Mesothelial cell of epicardium (in vitro differentiated cells): ENCODE data around the gene PPP2R1A. TPM values are rescaled to one million over a fixed set of nuclear protein-coding genes. Genes with fewer than 3 reads are reported as not detected.

Experiments
- DNase-seq, 2 experiments: peaks; one replicate each; pipeline ENCODE4 v3.0.0; 2021; ENCODE audit warnings: low spot score in 2 of 2; ENCODE audit not compliant: unreplicated experiment in 2 of 2
- H3K27ac Mint-ChIP-seq: 2 replicates; pipeline ENCODE4 v1.8.0; 2021; ENCODE audit warnings: mixed read lengths
- H3K27me3 Mint-ChIP-seq: 2 replicates; pipeline ENCODE4 v1.8.0; 2021; ENCODE audit warnings: low read depth, mixed read lengths
- H3K36me3 Mint-ChIP-seq: 2 replicates; pipeline ENCODE4 v1.8.0; 2021; ENCODE audit warnings: mixed read lengths
- H3K4me1 Mint-ChIP-seq: 2 replicates; pipeline ENCODE4 v1.8.0; 2021; ENCODE audit warnings: mixed read lengths
- H3K4me3 Mint-ChIP-seq: 2 replicates; pipeline ENCODE4 v1.8.0; 2021; ENCODE audit warnings: mild to moderate bottlenecking, moderate library complexity, mixed read lengths
- H3K9me3 Mint-ChIP-seq: 2 replicates; pipeline ENCODE4 v1.8.0; 2021; ENCODE audit warnings: mixed read lengths
- total RNA-seq: library from RNA; stranded (reverse); gene quantifications from 3 replicates; pipeline ENCODE4 v1.2.1, GENCODE V29; 2021
- TF ChIP-seq, protein P1 (sequence below): fragments of 200-600 bp; sonication (generic); IDR thresholded peaks from one replicate; pipeline ENCODE4 v1.5.0; 2021; ENCODE audit warnings: antibody characterized with exemption; ENCODE audit not compliant: unreplicated experiment

PPP2R1A gene
- total RNA-seq, 1 donor from 2014 or later = 314 TPM

DNA sequence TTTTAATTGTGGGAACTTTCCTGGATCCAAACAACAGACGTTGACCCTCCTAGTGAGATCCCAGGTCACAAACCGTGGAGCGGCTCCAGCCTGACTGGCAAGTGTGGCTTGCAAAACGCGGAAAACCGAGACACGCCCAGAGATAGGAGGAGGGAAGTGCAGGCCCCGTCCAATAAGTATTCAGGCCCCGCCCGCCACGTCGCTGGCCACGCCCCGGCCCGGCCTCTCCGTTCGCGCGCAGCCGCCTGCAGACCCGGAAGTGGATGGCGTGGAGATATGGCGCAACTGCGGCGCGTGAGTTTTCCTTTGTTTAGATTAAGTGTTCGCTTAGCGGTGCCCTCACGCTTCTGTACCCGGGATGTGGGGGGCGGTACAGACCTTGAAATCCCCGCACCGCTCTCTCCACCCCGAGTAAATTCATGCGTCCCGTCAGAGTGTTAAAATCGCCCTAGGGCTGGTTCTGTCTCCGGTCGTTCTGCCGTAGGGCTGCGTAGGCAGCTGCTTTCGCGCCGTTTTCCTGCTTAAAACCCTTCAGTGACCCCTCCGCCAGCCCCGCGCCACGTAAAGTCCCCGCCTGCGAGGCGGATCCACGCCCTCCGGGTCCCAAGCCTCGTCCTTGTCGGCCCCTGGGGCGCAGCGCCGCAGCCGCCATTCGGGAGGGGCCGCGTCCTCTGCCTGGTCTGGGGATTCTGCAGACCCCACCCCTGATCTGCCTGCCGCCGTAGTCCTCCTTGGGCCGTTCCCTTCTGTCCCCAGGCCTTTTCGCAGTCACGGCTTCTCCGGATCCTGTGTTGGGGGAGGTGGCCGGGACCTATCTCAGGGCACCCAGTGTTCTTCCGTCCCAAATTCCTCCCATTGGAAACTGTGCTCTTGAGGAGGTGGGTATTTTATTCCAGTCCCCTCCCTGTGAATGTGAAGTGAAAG, 79.7 kb downstream of the PPP2R1A start, which contains the start of gene ZNF766:
Gene ZNF766 (plus strand): TSS at position 250 of the 924 bp plus-strand sequence. CDS start 27 bp downstream, at position 277.
- Mint-ChIP-seq H3K36me3 (peaks cover 21% of the 10 kb centered on the region), H3K4me1 (peaks cover 20% of the 10 kb centered on the region), H3K27ac (peak within 1 kb of the TSS; percentile 98), H3K9me3 (peaks cover 13% of the 10 kb centered on the region), H3K4me3 (peak within 1 kb of the TSS; percentile 93), H3K27me3 (no peaks in the 10 kb centered on the region)
- TF ChIP-seq, protein P1, sequence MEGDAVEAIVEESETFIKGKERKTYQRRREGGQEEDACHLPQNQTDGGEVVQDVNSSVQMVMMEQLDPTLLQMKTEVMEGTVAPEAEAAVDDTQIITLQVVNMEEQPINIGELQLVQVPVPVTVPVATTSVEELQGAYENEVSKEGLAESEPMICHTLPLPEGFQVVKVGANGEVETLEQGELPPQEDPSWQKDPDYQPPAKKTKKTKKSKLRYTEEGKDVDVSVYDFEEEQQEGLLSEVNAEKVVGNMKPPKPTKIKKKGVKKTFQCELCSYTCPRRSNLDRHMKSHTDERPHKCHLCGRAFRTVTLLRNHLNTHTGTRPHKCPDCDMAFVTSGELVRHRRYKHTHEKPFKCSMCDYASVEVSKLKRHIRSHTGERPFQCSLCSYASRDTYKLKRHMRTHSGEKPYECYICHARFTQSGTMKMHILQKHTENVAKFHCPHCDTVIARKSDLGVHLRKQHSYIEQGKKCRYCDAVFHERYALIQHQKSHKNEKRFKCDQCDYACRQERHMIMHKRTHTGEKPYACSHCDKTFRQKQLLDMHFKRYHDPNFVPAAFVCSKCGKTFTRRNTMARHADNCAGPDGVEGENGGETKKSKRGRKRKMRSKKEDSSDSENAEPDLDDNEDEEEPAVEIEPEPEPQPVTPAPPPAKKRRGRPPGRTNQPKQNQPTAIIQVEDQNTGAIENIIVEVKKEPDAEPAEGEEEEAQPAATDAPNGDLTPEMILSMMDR = no peak
- peak; percentile 92 to 98 for DNase-seq

DNA sequence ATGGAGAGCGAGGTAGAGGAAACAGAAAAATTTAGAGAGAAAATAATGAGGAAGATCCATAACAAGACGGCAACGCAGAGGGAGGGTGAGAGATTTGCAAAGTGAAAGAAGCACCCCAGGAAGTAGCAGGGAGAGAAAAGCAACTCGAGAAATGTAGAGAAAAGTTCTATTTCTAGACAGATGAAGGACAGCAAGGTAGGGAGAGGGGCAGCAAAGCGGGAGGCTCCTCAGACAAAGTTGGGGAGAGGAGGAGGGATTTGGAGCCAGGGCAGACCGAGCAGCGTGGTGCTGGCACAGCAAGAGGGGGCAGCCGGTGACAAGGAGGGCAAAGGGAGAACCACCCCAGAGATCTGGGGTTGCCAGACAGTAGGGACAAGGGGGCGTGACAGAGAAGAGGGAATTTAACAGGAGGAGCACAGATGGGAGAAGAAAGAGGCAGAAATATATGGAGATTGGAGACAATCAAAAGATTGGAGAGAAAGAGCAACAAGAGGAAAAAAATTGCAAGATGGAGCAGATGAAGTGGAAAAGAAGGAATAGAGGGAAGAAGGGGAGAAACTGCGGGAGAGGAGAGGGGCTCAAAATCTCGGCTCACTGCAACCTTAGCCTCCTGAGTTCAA, 80.5 kb downstream of the PPP2R1A start:
- peak overlapping the region; percentile 98 for H3K27ac Mint-ChIP-seq
- TF ChIP-seq, protein P1 = no peak
- H3K9me3 Mint-ChIP-seq = peaks cover 13% of the 10 kb centered on the region
- peaks cover 20% of the 10 kb centered on the region for H3K4me1 Mint-ChIP-seq
- peaks cover 22% of the 10 kb centered on the region for H3K36me3 Mint-ChIP-seq
- DNase-seq = peak in 1 of 2 experiments; percentile 42
- H3K4me3 Mint-ChIP-seq = peak overlapping the region; percentile 93
- no peaks in the 10 kb centered on the region for H3K27me3 Mint-ChIP-seq

DNA sequence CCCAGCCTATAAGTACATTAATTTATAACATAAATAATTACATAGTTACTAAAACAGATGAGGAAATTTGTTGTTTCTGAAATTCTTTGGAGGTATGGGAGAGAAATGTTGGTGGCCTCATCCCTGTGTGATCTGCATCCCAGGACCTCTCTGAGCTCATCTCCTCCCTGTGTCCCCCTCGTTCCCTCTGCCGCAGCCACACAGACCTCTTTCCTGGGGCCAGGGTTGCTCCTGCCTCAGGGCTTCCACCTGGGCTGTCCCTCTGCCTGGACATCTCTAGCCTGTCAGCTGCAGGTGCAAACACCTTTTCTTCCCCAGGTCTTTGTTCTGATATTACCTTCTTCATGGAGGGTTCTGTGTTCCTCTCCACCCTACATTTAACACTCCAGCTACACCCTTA, 83.4 kb downstream of the PPP2R1A start:
- H3K4me1 Mint-ChIP-seq = peaks cover 33% of the 10 kb centered on the region
- TF ChIP-seq, protein P1 = no peak
- peaks cover 27% of the 10 kb centered on the region for H3K36me3 Mint-ChIP-seq
- no peaks in the 10 kb centered on the region for H3K27me3 Mint-ChIP-seq
- H3K27ac Mint-ChIP-seq = no peak overlapping the region
- H3K4me3 Mint-ChIP-seq = no peak overlapping the region
- DNase-seq = no peak
- peaks cover 13% of the 10 kb centered on the region for H3K9me3 Mint-ChIP-seq

DNA sequence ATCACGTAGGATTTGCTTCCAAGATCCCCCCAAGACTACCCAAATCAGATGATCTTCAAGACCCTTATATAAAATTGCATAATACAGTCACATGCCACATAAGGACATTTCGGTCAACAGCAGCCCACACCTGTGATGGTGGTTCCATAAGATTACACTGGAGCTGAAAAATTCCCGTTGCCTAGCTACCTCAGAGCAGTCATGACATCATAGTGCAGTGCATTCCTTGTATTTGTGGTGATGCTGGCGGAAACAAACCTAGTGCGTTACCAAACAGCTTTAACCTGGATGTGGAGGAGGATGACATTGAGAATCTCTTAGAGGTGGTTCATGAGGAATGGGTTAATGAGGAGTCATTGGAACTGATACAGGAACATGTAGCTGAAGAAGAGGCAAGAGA, 84.3 kb downstream of the PPP2R1A start:
- Mint-ChIP-seq H3K36me3 (peaks cover 35% of the 10 kb centered on the region), H3K27ac (no peak overlapping the region), H3K4me3 (no peak overlapping the region), H3K9me3 (peaks cover 19% of the 10 kb centered on the region), H3K4me1 (peaks cover 33% of the 10 kb centered on the region), H3K27me3 (no peaks in the 10 kb centered on the region)
- DNase-seq = no peak
- TF ChIP-seq, protein P1 = no peak

DNA sequence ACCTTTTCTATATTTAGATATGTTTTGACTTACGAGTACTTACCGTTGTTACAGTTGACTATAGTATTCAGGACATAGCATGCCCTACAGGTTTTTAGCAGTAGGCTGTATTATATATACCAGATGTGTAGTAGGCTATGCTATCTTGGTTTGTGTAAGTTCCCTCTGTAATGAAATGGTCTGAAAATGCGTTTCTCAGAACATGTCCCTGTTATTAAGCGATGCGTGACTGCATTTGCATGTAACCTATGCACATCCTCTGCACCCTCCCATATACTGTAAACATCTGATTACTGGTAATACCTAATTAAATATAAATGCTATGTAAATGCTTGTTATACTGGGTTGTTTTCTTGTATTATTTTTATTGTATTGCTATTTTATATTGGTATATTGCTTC, 86.1 kb downstream of the PPP2R1A start:
- Mint-ChIP-seq H3K4me1 (peaks cover 24% of the 10 kb centered on the region), H3K27me3 (no peaks in the 10 kb centered on the region), H3K27ac (no peak overlapping the region), H3K36me3 (peaks cover 38% of the 10 kb centered on the region), H3K4me3 (no peak overlapping the region), H3K9me3 (peaks cover 22% of the 10 kb centered on the region)
- TF ChIP-seq, protein P1 = no peak
- DNase-seq = no peak
